Measurements from ENCODE around the gene B4GALT3.

B4GALT3 gene

DNA sequence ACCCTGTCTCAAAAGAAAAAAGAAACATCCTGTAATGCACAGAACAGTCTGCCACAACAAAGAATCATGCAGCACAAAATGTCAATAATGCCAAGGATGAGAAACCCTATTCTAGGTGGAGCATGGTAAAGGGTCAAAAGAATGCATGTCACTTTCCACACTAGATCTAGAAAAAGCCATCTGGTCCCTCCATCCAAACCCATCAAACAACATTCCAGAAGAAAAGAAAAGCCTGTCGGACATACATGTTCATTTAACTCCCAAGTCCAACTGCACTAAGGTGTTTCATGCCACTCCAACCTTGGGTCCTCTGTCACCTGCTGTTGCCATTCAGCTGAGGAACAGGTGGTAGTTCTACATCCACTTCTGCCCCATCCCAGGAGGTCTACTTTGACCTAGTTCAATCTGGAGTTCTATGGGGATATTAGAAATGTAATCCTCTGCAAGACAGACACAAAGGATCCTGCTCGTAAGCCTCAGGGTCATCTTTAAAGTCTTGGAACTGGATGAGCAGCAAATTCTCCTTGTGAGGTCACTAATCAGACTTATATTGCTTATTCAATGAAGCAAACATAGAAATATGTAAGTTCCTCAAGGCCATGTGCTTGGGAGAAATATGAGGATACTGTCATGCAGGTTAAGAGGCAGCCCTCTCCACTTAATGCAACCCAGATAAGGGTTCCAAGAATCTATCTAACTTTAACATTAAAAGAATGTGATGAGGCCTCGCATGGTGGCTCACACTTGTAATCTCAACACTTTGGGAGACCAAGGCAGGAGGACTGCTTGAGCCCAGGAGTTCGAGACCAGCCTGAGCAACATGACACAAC, 48.5 kb downstream of the B4GALT3 start:
- no peak for DNase-seq (ENCODE audit: low spot score)

DNA sequence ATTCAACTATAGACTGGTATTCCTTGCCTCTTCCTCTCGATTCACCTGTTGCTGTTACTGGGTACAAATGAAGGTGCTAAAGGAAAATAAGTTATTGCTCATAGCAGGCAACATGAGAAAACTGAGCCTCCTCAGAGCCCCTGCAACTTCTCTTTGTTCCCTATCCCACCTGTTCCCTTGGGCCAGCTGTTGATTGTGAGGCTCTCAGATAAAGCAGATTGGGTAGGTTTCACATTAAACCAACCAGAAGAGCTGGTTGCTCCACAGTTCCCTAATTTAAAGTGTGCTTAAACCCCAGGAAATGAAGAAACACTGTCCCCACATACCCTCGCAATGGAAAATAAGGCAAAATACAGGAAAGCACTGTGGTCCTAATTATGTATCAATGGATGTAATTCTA, 49.7 kb downstream of the B4GALT3 start:
- no peak for DNase-seq (ENCODE audit: low spot score)

DNA sequence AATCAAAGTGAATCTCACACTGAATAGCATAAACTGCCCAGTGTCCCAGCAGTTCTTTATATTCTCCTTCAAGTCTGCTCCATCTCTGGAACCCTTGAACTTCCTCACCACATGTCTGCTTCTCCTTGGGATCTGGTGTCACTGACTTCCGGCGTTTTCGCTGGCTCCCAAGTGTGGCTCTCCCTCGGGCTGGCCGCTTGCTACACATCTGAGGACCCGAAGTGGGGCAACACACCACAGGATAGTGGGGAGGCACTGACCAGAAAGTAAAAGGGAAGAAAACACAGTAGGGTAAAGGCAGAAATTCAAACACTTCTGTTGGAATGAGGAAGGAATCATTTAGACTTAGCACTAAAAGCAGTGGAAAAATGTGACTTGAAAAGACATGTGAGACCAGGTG, 54.3 kb downstream of the B4GALT3 start:
- DNase-seq (ENCODE audit: low spot score): no peak

DNA sequence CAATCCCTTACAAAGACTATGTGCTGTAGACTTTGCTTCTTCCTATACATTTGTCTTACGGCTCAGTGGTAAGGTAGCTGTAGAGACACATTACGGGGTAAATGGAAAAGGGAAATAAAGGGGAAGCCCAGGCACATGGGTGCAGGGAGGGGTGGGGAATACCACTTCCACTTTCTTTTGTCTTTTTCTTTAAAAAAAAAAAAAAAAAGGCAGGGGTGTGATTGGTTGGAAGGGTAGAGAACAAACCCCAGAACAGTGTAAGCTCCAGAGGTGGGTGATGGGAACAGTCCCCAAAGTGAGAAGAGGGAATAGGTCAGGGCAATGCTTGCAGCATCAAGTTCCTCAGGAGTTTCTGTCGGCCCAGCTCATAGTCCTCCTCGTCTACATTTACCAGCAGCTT, 55.5 kb downstream of the B4GALT3 start:
- peak; percentile 61 for DNase-seq (ENCODE audit: low spot score)

Data from pons (tissue), 1 donor.